CD4-positive, alpha-beta T cell (primary cell): Measurements from ENCODE around the gene DPYSL4. TPM values are rescaled to one million over a fixed set of nuclear protein-coding genes. Genes with fewer than 3 reads are reported as not detected.

Experiments used
- ATAC-seq: fragments of 200-7000 bp; cut with Tn5 transposase; one replicate; pipeline ENCODE4 v1.10.0; 2022; ENCODE audit warnings: mild to moderate bottlenecking; ENCODE audit not compliant: poor library complexity
- CTCF ChIA-PET: fragments of 350-600 bp; sonication (Branson Sonifier 250); formaldehyde crosslinking; loops from one replicate; lab custom pipeline; 2021; ENCODE audit warnings: antibody characterized with exemption, inconsistent platforms; lab: Charles Lee
- POLR2A ChIA-PET: fragments of 350-600 bp; sonication (Branson Sonifier 250); formaldehyde crosslinking; loops from one replicate; lab custom pipeline; 2021; ENCODE audit warnings: antibody characterized with exemption, inconsistent platforms; lab: Charles Lee
- DNase-seq, 14 experiments: peaks; one replicate each; pipeline ENCODE4 v3.0.0-alpha.2; 2013 to 2020; ENCODE audit warnings: mixed read lengths in 2 of 14
- H3K27ac ChIP-seq, 2 donors: one replicate each; pipeline versions ENCODE4 v1.5.1 to v1.7.0; 2013; ENCODE audit warnings: low read length in 2 of 2, low read depth in 1 of 2, mild to moderate bottlenecking in 1 of 2
- H3K27me3 ChIP-seq, 2 experiments: 1 replicate in 1 of 2; 2 replicates in 1 of 2; pipeline versions ENCODE4 v1.6.1 to v1.7.0; 2013; ENCODE audit warnings: low read length in 2 of 2, control low read depth in 1 of 2, mild to moderate bottlenecking in 1 of 2, moderate library complexity in 1 of 2; ENCODE audit not compliant: insufficient read depth in 2 of 2, control insufficient read depth in 1 of 2
- H3K36me3 ChIP-seq: one replicate; pipeline ENCODE4 v1.6.1; 2013; ENCODE audit warnings: low read length, control low read depth; ENCODE audit not compliant: insufficient read depth
- H3K4me1 ChIP-seq: one replicate; pipeline ENCODE4 v1.6.1; 2013; ENCODE audit warnings: low read length, control low read depth; ENCODE audit not compliant: insufficient read depth
- H3K4me3 ChIP-seq: one replicate; pipeline ENCODE4 v1.5.1; 2013; ENCODE audit warnings: mild to moderate bottlenecking, low read length, moderate library complexity
- H3K9me3 ChIP-seq, 2 experiments: 1 replicate in 1 of 2; 2 replicates in 1 of 2; pipeline versions ENCODE4 v1.6.1 to v1.7.0; 2013; ENCODE audit warnings: low read length in 2 of 2, mild to moderate bottlenecking in 2 of 2, control low read depth in 1 of 2, moderate library complexity in 1 of 2; ENCODE audit not compliant: control insufficient read depth in 1 of 2, insufficient read depth in 1 of 2
- H3K27ac Mint-ChIP-seq: one replicate; pipeline ENCODE4 v1.8.0; 2020; ENCODE audit warnings: mixed read lengths
- H3K27me3 Mint-ChIP-seq: one replicate; pipeline ENCODE4 v1.8.0; 2021; ENCODE audit warnings: mixed read lengths
- H3K36me3 Mint-ChIP-seq: one replicate; pipeline ENCODE4 v1.8.0; 2021; ENCODE audit warnings: low read depth, mixed read lengths
- H3K4me1 Mint-ChIP-seq: one replicate; pipeline ENCODE4 v1.8.0; 2021; ENCODE audit warnings: low read depth, mixed read lengths
- H3K4me3 Mint-ChIP-seq: one replicate; pipeline ENCODE4 v1.8.0; 2020; ENCODE audit warnings: mild to moderate bottlenecking, mixed read lengths
- H3K9me3 Mint-ChIP-seq: one replicate; pipeline ENCODE4 v1.8.0; 2020; ENCODE audit warnings: mixed read lengths
- CTCF ChIP-seq: fragments of 200-600 bp; IDR thresholded peaks from one replicate; pipeline ENCODE4 v1.8.0; 2022; ENCODE audit warnings: antibody characterized with exemption, mild to moderate bottlenecking
- intact Hi-C, 2 experiments: fragments of 100-400 bp; cut with DNase I in 1 of 2; cut with micrococcal nuclease in 1 of 2; formaldehyde crosslinking; loops; one replicate each; pipeline versions ENCODE4 v1.15.1 to v1.9.0; 2023 to 2025; cut with DNase I, micrococcal nuclease
- total RNA-seq, 174 experiments: library from RNA in 2 of 174; stranded (reverse) in 2 of 174; gene quantifications; one replicate each; pipeline ENCODE4 v1.2.3 and lab custom pipeline; 2021 to 2026

Gene DPYSL4
- total RNA-seq, 2 experiments from 2014 or later: 0.64 to 0.96 TPM

- ATAC-seq (no peak), DNase-seq (no peak)
- ChIA-PET POLR2A (no interaction called here), CTCF (no interaction called here)
- Mint-ChIP-seq H3K4me1 (no peaks in the 10 kb centered on the region), H3K36me3 (no peaks in the 10 kb centered on the region), H3K9me3 (no peaks in the 10 kb centered on the region), H3K4me3 (no peak overlapping the region), H3K27me3 (no peaks in the 10 kb centered on the region), H3K27ac (no peak overlapping the region)
- Histone ChIP-seq H3K27ac (no peak overlapping the region), H3K4me1 (no peaks in the 10 kb centered on the region), H3K27me3 (no peaks in the 10 kb centered on the region), H3K36me3 (no peaks in the 10 kb centered on the region), H3K4me3 (no peak overlapping the region), H3K9me3 (no peaks in the 10 kb centered on the region)
- no peak for TF ChIP-seq CTCF
- intact Hi-C loops: no loop called here
These were observed 53.4 kb downstream of the DPYSL4 start for GRCh38 chr10:132240156-132240555.

- Histone ChIP-seq H3K36me3 (no peaks in the 10 kb centered on the region), H3K4me1 (no peaks in the 10 kb centered on the region), H3K27me3 (no peaks in the 10 kb centered on the region), H3K9me3 (no peaks in the 10 kb centered on the region), H3K27ac (no peak overlapping the region), H3K4me3 (no peak overlapping the region)
- POLR2A ChIA-PET: no interaction called here
- no peaks in the 10 kb centered on the region for H3K4me1 Mint-ChIP-seq
- ATAC-seq (no peak), DNase-seq (no peak)
- no peak overlapping the region for H3K4me3 Mint-ChIP-seq
- no peak for TF ChIP-seq CTCF
- no peaks in the 10 kb centered on the region for H3K9me3 Mint-ChIP-seq
- CTCF ChIA-PET: no interaction called here
- H3K27ac Mint-ChIP-seq: no peak overlapping the region
- no peaks in the 10 kb centered on the region for H3K27me3 Mint-ChIP-seq
- H3K36me3 Mint-ChIP-seq: no peaks in the 10 kb centered on the region
- intact Hi-C loops: no loop called here
These were observed 53.8 kb downstream of the DPYSL4 start for GRCh38 chr10:132240581-132240980.

- intact Hi-C loops: no loop called here
- DNase-seq: no peak
- no peak overlapping the region for H3K27ac ChIP-seq
- ChIA-PET POLR2A (no interaction called here), CTCF (no interaction called here)
- Mint-ChIP-seq H3K4me3 (no peak overlapping the region), H3K9me3 (no peaks in the 10 kb centered on the region), H3K27ac (no peak overlapping the region), H3K4me1 (no peaks in the 10 kb centered on the region), H3K36me3 (no peaks in the 10 kb centered on the region), H3K27me3 (no peaks in the 10 kb centered on the region)
- H3K36me3 ChIP-seq: no peaks in the 10 kb centered on the region
- no peaks in the 10 kb centered on the region for H3K9me3 ChIP-seq
- H3K4me1 ChIP-seq: no peaks in the 10 kb centered on the region
- no peak overlapping the region for H3K4me3 ChIP-seq
- no peak for TF ChIP-seq CTCF
- no peaks in the 10 kb centered on the region for H3K27me3 ChIP-seq
- no peak for ATAC-seq
These were observed 54.3 kb downstream of the DPYSL4 start for GRCh38 chr10:132241086-132241485.
